BLaER1 treated with 17β-estradiol and CSF1 and Interleukin-3, amounts not matched to agents 10 nM and 100 nM (cell line): ENCODE data around the gene STK38.

Source experiments
- H3K27ac ChIP-seq, 11 experiments: shearing (Covaris generic); formaldehyde crosslinking; 2 replicates each; pipeline ENCODE4 v1.8.1; 2022
- H3K27me3 ChIP-seq, 11 experiments: shearing (Covaris generic); formaldehyde crosslinking; 2 replicates each; pipeline ENCODE4 v1.8.1; 2022
- H3K36me3 ChIP-seq, 11 experiments: shearing (Covaris generic); formaldehyde crosslinking; 2 replicates each; pipeline ENCODE4 v1.8.1; 2022
- H3K4me1 ChIP-seq, 10 experiments: shearing (Covaris generic); formaldehyde crosslinking; 2 replicates each; pipeline ENCODE4 v1.8.1; 2022
- H3K4me2 ChIP-seq, 11 experiments: shearing (Covaris generic); formaldehyde crosslinking; 2 replicates each; pipeline ENCODE4 v1.8.1; 2022
- H3K4me3 ChIP-seq, 10 experiments: shearing (Covaris generic); formaldehyde crosslinking; 2 replicates each; pipeline ENCODE4 v1.8.1; 2022
- H3K9ac ChIP-seq, 11 experiments: shearing (Covaris generic); formaldehyde crosslinking; 2 replicates each; pipeline ENCODE4 v1.8.1; 2022
- H3K9me3 ChIP-seq, 11 experiments: shearing (Covaris generic); formaldehyde crosslinking; replicated peaks in 1 of 11; 2 replicates each; pipeline ENCODE4 v1.8.1; 2022
- H4K20me1 ChIP-seq, 11 experiments: shearing (Covaris generic); formaldehyde crosslinking; 2 replicates each; pipeline ENCODE4 v1.8.1; 2022
- Cebpa-rat ChIP-seq, 11 experiments: shearing (Covaris generic); IDR thresholded peaks; 2 replicates each; pipeline ENCODE4 v1.8.1; 2022

The STK38 gene

GRCh38 chr6:36523451-36523850 is 23.8 kb downstream of the STK38 start:
- peaks cover 73 to 100% (median 90%) of the 10 kb centered on the region in 11 experiments for H3K36me3 ChIP-seq
- H3K27ac ChIP-seq: no peak overlapping the region
- no peaks in the 10 kb centered on the region for H3K9me3 ChIP-seq
- H3K27me3 ChIP-seq: no peaks in the 10 kb centered on the region
- no peak for TF ChIP-seq Cebpa-rat (IDR thresholded peaks at IDR 0.05)
- peaks cover 27 to 45% (median 32%) of the 10 kb centered on the region in 10 experiments for H3K4me1 ChIP-seq
- no peak overlapping the region for H3K9ac ChIP-seq
- H3K4me3 ChIP-seq: no peak overlapping the region
- H3K4me2 ChIP-seq: no peak overlapping the region
- peaks cover 12 to 82% (median 49%) of the 10 kb centered on the region in 11 experiments; a peak in 20 of 22 replicates for H4K20me1 ChIP-seq

- no peak for TF ChIP-seq Cebpa-rat (IDR thresholded peaks at IDR 0.05)
- H3K9me3 ChIP-seq: no peaks in the 10 kb centered on the region
- no peaks in the 10 kb centered on the region for H3K27me3 ChIP-seq
- no peak overlapping the region for H3K9ac ChIP-seq
- H3K4me3 ChIP-seq: no peak overlapping the region
- no peak overlapping the region for H3K27ac ChIP-seq
- H4K20me1 ChIP-seq: peaks cover 0 to 50% (median 24%) of the 10 kb centered on the region in 11 experiments; a peak in 15 of 22 replicates
- peaks cover 0 to 6% (median 0%) of the 10 kb centered on the region in 10 experiments; a peak in 4 of 20 replicates for H3K4me1 ChIP-seq
- H3K4me2 ChIP-seq: no peak overlapping the region
- peaks cover 98 to 100% (median 100%) of the 10 kb centered on the region in 11 experiments for H3K36me3 ChIP-seq
These were observed 27.9 kb downstream of the STK38 start for GRCh38 chr6:36519352-36519751.

DNA sequence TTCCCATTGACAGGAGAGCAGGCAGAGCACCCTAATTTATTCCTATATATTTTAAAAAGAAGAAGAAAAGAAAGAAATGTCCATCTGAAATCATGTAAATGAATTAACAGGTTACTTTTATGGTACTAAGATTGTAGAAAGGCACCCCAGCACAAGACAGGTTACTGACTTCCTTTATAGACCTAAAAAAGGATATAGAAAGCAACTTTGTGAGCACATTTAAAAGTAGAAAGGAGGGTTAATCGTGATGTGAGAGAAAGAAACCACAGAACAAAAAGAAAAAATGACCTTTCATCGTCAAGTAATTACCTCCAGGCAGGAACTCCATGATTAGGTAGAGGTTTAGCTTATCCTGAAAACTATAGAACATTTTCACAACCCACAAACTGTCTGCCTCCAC is 29.9 kb downstream of the STK38 start:
- peaks cover 97 to 100% (median 100%) of the 10 kb centered on the region in 11 experiments for H3K36me3 ChIP-seq
- H3K4me1 ChIP-seq: no peaks in the 10 kb centered on the region; a peak in 1 of 20 replicates
- H3K9ac ChIP-seq: no peak overlapping the region
- no peaks in the 10 kb centered on the region for H3K27me3 ChIP-seq
- no peak overlapping the region for H3K4me3 ChIP-seq
- H3K9me3 ChIP-seq: no peaks in the 10 kb centered on the region; a peak in 1 of 22 replicates
- no peak overlapping the region for H3K4me2 ChIP-seq
- H4K20me1 ChIP-seq: peaks cover 0 to 46% (median 13%) of the 10 kb centered on the region in 11 experiments; a peak in 15 of 22 replicates
- H3K27ac ChIP-seq: no peak overlapping the region
- no peak for TF ChIP-seq Cebpa-rat (IDR thresholded peaks at IDR 0.05)

DNA sequence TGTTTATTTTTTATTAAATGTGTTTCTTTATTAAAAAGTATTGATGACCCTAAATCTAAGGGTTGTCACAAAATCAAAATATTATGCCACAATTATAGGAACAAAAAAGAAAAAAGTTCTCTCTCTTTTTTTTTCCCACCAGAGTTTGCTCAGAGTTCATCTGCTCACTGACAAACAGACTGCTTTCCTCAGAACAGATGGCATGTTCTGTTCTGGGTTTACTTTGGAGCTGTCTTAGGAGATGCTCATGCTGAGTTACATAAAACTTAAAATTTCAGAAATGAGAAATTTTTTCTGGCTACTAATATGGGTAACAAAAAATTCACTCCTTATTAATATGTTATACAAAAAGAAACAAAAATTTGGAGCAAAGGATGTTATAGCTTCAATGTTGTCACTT is 30.3 kb downstream of the STK38 start:
- Histone ChIP-seq H3K27me3 (no peaks in the 10 kb centered on the region), H4K20me1 (peaks cover 0 to 42% (median 12%) of the 10 kb centered on the region in 11 experiments; a peak in 13 of 22 replicates), H3K9ac (no peak overlapping the region), H3K4me3 (no peak overlapping the region), H3K4me1 (no peaks in the 10 kb centered on the region), H3K36me3 (peaks cover 97 to 100% (median 100%) of the 10 kb centered on the region in 11 experiments), H3K9me3 (no peaks in the 10 kb centered on the region; a peak in 1 of 22 replicates), H3K4me2 (no peak overlapping the region), H3K27ac (no peak overlapping the region)
- no peak for TF ChIP-seq Cebpa-rat (IDR thresholded peaks at IDR 0.05)

DNA sequence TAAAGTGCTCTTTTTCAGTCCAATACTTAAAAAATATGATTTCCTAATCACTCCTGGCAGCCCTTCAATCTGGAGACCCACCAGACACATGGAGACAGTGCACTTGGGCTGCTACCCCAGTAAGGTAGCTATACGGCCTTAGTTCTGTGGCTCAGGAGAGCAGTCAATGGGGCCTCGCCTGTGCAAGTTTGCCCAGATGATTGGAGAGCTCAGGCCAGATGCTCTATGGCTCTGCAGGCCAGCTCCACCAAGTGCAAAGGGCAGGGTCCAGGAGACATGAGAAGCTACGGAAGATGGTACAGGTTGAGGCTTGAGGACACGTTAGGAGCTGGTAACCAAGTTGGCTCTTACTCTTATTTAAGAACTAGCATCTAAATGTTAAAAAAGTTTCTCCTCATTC is 30.7 kb downstream of the STK38 start:
- peaks cover 0 to 38% (median 12%) of the 10 kb centered on the region in 11 experiments; a peak in 10 of 22 replicates for H4K20me1 ChIP-seq
- no peaks in the 10 kb centered on the region for H3K27me3 ChIP-seq
- no peak overlapping the region for H3K27ac ChIP-seq
- no peak overlapping the region for H3K4me2 ChIP-seq
- no peak for TF ChIP-seq Cebpa-rat (IDR thresholded peaks at IDR 0.05)
- no peaks in the 10 kb centered on the region; a peak in 1 of 22 replicates for H3K9me3 ChIP-seq
- H3K36me3 ChIP-seq: peaks cover 97 to 100% (median 100%) of the 10 kb centered on the region in 11 experiments
- no peak overlapping the region for H3K4me3 ChIP-seq
- H3K4me1 ChIP-seq: no peaks in the 10 kb centered on the region
- H3K9ac ChIP-seq: no peak overlapping the region

DNA sequence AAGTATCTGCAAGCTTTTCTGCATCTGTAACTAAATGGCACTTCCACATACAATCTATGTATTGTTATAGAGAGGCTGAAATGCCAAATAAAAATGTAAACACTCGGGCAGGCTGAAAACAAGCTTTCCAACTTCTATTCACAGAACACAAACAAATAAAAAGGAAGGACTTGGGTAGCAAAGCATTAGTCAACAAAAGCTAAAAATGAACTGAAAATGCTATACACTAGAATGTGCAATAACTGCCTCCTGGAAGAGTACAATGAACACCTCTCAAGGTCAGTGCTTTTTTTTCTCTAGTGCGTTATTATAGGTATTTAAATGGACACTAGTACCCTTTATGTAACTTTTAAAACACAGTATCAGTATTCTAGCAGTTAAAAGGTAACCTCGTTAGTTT is 31.4 kb downstream of the STK38 start:
- H3K4me3 ChIP-seq: no peak overlapping the region
- H3K27ac ChIP-seq: no peak overlapping the region
- no peaks in the 10 kb centered on the region for H3K27me3 ChIP-seq
- no peaks in the 10 kb centered on the region for H3K4me1 ChIP-seq
- peaks cover 0 to 32% (median 12%) of the 10 kb centered on the region in 11 experiments; a peak in 10 of 22 replicates for H4K20me1 ChIP-seq
- peaks cover 97 to 100% (median 100%) of the 10 kb centered on the region in 11 experiments for H3K36me3 ChIP-seq
- no peaks in the 10 kb centered on the region; a peak in 1 of 22 replicates for H3K9me3 ChIP-seq
- H3K4me2 ChIP-seq: no peak overlapping the region
- H3K9ac ChIP-seq: no peak overlapping the region
- TF ChIP-seq Cebpa-rat (IDR thresholded peaks at IDR 0.05): no peak

DNA sequence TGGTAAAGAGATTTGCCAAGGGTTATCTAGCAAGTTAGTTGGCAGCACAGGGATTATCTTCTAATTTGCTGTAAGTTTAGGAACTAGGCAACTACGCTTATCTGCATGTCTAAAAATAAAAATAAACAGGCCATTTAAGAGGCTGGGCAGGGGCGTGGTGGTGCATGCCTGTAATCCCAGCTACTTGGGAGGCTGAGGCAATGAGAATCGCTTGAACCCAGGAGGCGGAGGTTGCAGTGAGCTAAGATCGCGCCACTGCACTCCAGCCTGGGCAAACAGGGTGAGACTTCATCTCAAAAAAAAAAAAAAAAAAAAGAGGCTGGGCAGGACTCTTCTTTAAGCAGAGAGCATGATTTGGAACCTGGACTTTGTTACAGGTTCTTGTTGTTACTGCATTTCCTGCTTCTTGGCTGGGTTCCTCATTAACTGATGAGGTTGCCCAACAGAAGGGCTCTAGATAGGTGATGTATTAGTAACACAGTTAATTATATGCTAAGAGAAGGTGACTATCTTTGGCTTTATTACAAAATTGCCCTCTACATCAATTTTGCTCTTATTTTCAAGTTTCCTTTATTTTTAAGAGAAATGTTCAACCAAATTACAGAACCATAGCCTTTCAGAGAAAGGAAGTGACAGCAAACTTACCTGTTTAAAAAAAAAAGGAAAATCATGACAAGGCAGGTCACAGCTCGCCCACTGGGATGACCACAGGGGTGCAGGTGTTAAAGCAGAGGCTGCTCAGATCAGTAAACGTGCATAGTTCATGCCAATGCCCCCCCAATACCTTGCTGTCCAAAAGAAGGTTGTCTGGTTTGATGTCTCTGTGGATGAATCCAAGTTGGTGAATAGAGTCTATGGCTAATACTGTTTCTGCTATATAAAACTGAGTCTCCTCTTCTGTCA is 32.5 kb downstream of the STK38 start:
- H4K20me1 ChIP-seq: peaks cover 0 to 28% (median 12%) of the 10 kb centered on the region in 11 experiments; a peak in 9 of 22 replicates
- no peak overlapping the region for H3K4me3 ChIP-seq
- TF ChIP-seq Cebpa-rat (IDR thresholded peaks at IDR 0.05): no peak
- no peak overlapping the region for H3K9ac ChIP-seq
- H3K9me3 ChIP-seq: peaks cover 0 to 8% (median 0%) of the 10 kb centered on the region in 11 experiments; a peak in 6 of 22 replicates
- no peaks in the 10 kb centered on the region for H3K27me3 ChIP-seq
- peaks cover 97 to 100% (median 100%) of the 10 kb centered on the region in 11 experiments for H3K36me3 ChIP-seq
- no peak overlapping the region for H3K27ac ChIP-seq
- no peaks in the 10 kb centered on the region for H3K4me1 ChIP-seq
- H3K4me2 ChIP-seq: no peak overlapping the region

DNA sequence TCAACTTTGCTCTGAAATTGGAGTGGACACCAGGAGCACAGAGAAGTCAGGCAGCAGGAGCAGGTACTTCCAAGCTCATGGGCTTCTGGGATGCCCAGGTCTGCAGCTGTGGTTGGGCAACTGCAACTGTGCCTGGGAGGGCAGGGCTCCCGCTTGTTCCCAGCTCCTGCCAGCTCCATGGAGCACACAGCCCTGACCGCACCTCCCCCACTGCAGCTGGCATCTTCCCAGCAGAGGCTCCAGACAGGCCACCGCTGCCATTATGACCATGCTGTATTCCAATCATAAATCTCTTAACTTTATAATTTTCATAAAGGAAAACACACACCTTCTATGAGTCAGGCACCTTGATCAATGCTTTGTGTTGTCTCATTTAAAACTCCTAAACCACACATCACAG is 36.9 kb downstream of the STK38 start:
- Histone ChIP-seq H3K4me2 (no peak overlapping the region), H3K36me3 (peaks cover 90 to 100% (median 100%) of the 10 kb centered on the region in 11 experiments), H3K27ac (no peak overlapping the region), H3K9ac (no peak overlapping the region), H4K20me1 (peaks cover 0 to 24% (median 5%) of the 10 kb centered on the region in 11 experiments; a peak in 6 of 22 replicates), H3K9me3 (peaks cover 0 to 11% (median 0%) of the 10 kb centered on the region in 11 experiments; a peak in 6 of 22 replicates), H3K4me1 (no peaks in the 10 kb centered on the region), H3K4me3 (no peak overlapping the region), H3K27me3 (no peaks in the 10 kb centered on the region)
- no peak for TF ChIP-seq Cebpa-rat (IDR thresholded peaks at IDR 0.05)

DNA sequence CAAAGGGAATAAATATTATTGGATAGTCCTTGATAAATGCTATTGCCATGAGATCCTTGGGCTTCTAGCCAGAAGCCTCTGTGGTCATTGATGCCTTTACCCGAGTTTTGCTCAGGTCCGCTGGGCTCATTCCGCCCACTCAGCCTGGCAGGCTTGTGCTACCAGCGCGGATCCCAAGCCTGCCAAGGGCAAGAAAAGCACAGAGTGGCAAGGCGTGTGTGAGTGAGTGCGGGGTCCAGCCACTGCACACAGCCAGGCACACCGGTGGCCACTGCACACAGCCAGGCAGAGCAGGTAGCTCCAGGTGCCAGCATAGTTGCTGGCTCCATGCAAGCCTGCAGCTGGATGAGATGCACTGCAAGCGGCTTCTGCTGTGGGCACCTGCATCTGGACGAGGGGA is 38.7 kb downstream of the STK38 start:
- H3K4me3 ChIP-seq: no peak overlapping the region
- peaks cover 92 to 100% (median 100%) of the 10 kb centered on the region in 11 experiments for H3K36me3 ChIP-seq
- H3K27me3 ChIP-seq: no peaks in the 10 kb centered on the region
- H3K9ac ChIP-seq: no peak overlapping the region
- H3K4me1 ChIP-seq: no peaks in the 10 kb centered on the region
- no peak overlapping the region for H3K27ac ChIP-seq
- H3K9me3 ChIP-seq: peaks cover 0 to 11% (median 0%) of the 10 kb centered on the region in 11 experiments; a peak in 6 of 22 replicates
- H3K4me2 ChIP-seq: no peak overlapping the region
- H4K20me1 ChIP-seq: peaks cover 0 to 29% (median 5%) of the 10 kb centered on the region in 11 experiments; a peak in 7 of 22 replicates
- no peak for TF ChIP-seq Cebpa-rat (IDR thresholded peaks at IDR 0.05)
